Prostate gland (tissue), 2 donors: ENCODE measurements around the gene PPM1L.

Experiments
- POLR2A ChIP-seq: fragments of 450-650 bp; IDR thresholded peaks from one replicate; pipeline ENCODE4 v1.6.1; 2016; ENCODE audit warnings: antibody characterized with exemption, mild to moderate bottlenecking
- TF ChIP-seq, protein P1 (sequence below), 4 experiments: fragments of 200-600 bp in 2 of 4; fragments of 450-650 bp in 2 of 4; sonication (generic) in 2 of 4; IDR thresholded peaks; 1 replicate in 3 of 4; 2 replicates in 1 of 4; pipeline ENCODE4 v1.5.1; 2016 to 2019; ENCODE audit warnings: antibody characterized with exemption in 4 of 4, mild to moderate bottlenecking in 2 of 4, moderate library complexity in 2 of 4

DNA sequence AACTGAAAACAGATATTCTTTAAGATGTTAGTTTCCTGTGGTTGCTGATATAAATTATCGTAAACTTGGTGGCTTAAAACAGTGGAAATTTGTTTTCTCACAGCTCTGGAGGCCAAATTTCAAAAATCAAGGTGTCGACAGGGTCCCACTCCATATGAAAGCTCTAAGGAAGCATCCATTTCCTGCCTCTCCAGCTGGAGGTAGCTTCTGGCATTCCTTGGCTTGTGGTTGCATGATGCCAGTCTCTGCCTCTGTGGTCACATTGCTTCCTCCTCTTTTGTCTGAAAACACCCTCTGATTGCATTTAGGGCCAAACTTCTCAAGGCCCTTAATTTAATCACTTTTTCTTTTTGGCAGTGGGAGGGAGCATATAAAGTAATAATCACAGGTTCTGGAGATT lies 96.8 kb downstream of the PPM1L start:
- TF ChIP-seq, protein P1, sequence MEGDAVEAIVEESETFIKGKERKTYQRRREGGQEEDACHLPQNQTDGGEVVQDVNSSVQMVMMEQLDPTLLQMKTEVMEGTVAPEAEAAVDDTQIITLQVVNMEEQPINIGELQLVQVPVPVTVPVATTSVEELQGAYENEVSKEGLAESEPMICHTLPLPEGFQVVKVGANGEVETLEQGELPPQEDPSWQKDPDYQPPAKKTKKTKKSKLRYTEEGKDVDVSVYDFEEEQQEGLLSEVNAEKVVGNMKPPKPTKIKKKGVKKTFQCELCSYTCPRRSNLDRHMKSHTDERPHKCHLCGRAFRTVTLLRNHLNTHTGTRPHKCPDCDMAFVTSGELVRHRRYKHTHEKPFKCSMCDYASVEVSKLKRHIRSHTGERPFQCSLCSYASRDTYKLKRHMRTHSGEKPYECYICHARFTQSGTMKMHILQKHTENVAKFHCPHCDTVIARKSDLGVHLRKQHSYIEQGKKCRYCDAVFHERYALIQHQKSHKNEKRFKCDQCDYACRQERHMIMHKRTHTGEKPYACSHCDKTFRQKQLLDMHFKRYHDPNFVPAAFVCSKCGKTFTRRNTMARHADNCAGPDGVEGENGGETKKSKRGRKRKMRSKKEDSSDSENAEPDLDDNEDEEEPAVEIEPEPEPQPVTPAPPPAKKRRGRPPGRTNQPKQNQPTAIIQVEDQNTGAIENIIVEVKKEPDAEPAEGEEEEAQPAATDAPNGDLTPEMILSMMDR (IDR thresholded peaks at IDR 0.05) = no peak
- TF ChIP-seq POLR2A = no peak
